HT1080 (cell line): Measurements from ENCODE around the gene ASXL2. TPM values are rescaled to one million over a fixed set of nuclear protein-coding genes. Genes with fewer than 3 reads are reported as not detected.

ENCODE experiments used
- DNase-seq: peaks from one replicate; pipeline ENCODE4 v3.0.0-alpha.2; 2015; ENCODE audit warnings: low read depth
- small RNA-seq: library from RNA; depleted of rRNA; stranded (forward); fragments of <200 nt; gene quantifications from one replicate; pipeline ENCODE3, GENCODE V24; 2014
- total RNA-seq: library from RNA; depleted of rRNA; stranded (reverse); fragments of >200 nt; shearing (Covaris generic); gene quantifications from 2 replicates; pipeline ENCODE4 v1.2.3, GENCODE V29; 2014; rRNA removed

Gene ASXL2
- total RNA-seq, 1 experiment from 2014 or later = 13.9 TPM

DNA sequence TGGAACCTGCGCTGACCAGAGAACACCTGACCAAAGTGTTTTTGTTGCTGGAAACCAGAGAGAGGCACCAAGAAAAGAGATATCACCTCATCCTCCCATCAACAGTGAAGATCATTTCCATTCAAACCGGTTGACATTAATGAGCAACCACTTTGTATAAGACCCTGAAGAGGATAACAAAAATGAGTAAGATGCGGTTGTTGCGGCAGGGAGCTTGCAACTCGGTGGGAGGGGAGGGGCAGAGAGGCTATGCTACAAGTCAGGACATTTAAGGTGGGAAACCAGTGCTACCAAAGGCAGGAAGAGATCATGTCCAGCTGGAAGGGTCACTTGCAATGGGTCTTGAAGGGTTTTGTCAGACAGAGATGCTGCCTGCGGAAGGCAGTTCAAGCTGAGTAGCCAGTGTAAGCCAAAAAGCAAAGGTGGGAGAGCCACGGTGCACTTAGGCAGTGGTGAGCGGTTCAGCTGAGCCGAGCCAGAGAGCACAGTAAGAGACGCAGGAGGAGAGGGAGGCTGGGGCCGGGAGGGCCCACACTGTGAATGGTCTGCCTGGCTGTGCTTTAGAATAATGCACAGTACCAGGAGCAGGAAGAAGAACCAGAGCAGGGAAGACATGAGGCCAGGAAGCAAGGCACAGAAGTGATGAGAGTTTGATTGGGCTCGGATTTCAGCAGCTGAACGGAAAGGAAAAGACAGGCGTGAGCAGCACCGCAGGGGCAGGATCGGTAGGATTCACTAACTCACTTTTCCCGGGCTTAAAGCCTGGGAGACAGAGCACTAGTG lies 180.5 kb downstream of the ASXL2 start:
- DNase-seq = no peak

DNA sequence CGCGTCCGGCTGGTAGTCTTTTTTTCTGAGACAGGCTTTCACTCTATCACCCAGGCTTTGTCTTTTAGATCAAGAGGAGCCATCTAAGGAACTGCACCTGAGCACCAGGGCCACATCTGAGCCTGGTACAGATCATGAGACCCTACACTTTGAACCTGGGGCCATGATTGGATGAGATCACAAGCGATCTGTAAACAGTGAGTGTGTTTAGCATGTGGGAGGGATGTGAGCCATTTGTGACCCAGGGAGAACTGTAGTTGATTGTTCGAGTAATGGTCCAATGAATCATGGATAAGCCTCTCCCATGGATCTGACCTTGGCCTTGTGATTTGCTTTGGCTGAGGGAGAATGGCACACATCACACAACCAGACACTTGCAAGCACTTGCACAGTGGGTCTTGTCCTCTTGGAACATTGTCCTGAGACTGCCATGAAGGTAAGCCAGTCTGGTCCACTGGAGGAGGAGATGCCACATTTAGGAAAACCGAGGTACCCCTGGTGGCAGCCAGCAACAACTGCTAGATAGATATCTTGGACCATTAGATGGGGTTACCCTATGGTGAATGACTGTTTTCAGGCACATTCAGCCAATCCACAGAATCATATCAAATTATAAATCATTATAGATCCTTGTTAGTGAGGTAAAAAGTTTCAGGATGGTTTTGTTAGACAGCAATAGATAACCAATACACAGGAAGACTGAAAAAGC lies 185.4 kb downstream of the ASXL2 start:
- peak; percentile 21 for DNase-seq

DNA sequence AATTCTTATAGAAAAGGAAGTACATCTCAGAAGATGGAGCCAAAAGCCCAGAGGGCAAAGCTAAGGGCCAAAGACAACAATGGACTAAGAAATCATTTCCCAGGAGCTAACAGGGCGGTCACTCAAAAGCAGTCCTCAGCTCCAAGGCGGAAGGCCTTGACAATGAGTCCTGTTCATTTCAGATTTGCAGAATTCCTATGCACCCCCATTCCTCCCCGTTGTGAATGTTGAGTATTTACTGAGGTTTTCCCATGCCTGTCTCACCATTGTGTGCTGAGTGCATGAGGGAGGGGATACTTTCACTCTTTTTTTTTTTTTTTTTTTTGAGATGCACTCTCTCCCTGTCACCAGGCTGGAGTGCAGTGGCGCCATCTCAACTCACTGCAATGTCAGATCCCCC lies 186.1 kb downstream of the ASXL2 start:
- DNase-seq = no peak

DNA sequence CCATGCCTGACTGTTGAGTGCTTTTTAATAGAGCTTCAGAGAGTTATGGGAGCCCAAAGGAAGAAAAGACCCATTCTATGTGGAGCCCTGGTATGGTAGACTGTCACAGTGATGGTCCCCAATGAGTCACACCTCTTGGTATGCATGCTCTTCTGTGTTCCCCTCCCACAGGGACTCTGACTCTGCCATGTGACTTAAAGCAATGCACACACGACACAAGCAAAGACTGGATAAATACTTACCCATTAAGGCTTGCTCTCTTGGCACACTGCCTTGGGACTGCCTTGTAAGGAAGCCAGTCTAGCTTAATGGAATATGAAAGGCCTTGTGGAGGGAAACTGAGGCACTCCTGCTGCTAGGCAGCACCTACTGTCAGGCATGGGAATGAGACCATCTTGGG lies 188.2 kb downstream of the ASXL2 start:
- DNase-seq = peak; percentile 47

DNA sequence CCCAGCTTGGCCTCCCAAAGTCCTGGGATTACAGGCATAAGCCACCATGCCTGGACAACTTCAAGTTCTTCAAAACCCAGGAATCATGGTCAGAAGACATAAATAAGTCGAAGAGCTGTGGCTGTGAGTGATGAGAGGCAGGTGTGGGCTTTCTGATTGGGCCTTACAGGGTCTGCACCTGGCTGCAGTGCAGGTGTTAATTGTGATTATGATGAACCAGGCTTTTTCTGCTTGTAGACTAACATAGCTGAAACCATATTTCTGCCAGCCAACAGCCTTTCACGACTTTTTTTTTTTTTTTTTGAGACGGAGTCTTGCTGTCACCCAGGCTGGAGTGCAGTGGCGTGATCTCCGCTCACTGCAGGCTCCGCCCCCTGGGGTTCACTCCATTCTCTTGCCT lies 190.1 kb downstream of the ASXL2 start:
- DNase-seq = no peak

DNA sequence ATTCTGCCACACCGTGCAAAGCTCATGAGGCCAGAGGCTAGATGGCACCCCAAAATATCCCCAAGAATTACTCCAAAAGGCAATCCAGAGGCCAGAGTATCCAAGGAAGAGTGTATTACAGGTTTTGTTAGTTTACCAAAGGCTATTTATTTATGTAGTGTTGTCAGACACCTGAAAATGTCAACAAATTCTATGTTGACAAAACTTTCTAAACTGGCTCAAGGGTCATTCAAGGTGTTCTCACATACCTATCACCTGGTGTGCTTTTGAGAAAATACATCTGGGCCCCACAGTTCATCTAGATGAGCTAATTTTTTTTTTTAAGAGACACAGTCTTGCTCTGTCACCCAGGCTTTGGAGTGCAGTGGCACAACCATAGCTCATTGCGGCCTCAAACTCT lies 192.5 kb downstream of the ASXL2 start:
- DNase-seq = no peak

DNA sequence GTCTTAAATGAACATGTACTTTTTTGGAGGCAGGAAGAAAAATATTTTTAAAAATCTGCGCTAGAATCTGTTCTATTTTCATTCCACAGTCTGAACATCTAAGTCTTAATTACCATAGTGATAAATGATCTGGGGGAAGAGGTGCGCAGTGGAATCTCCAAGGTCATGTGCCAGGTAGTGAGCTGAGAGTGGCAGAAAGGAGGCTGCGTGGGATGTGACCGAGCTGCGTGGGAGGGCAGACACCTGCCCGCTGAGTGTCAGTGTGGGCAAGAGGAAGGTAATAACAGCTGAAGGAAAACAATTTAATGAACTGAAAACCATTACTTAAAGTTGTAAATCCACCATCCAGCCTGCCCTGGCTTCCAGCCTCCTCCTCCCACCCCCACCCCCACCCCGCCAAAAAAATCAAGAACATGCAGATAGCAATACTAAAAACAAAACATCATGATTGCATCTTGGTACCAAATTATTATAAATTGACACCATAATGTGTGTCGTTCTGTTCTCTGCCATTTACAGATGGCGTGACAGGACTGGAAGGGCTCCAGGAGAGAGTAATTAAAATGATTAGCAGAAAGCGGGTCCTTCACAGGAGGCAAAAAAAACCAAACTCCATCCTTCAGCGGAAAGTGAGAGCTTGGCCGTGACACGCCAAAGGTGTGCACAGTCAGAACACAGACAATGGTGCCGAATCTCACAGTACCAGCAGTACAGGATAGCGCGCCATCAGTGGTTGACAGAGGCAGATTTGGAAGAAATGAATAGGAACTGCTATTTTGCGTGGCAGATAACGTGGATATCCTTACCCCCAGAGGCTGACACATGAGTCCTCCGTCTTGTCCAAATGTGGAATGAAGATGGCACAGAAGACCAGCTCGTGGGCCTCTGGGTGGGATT lies 193.5 kb downstream of the ASXL2 start:
- DNase-seq = no peak

Small RNA genes within 50 kb of the gene (small RNA-seq; reads per million reads assigned to genes)
- gene NDUFB4P4 (not detected), gene RF00019 (not detected)

Other genes starting within 250 kb of the ASXL2 start
- gene DTNB, start 204.9 kb downstream of the ASXL2 start, total RNA-seq = 6.0 and 9.1 TPM in 2 replicates
- 10.2 and 17.5 TPM in 2 replicates for gene KIF3C, start 104.0 kb upstream of the ASXL2 start, total RNA-seq
- 100.0 and 126 TPM in 2 replicates for gene RAB10, start 155.6 kb upstream of the ASXL2 start, total RNA-seq